HG03025 (cell line): ENCODE results near the gene SPON2.
A peak's percentile ranks its signal among the peaks of the same experiment; 100 is the strongest.

Experiments used
- ATAC-seq: cut with Tn5 transposase; IDR thresholded peaks from one replicate; pipeline ENCODE4 v1.9.1; 2021; ENCODE audit warnings: mild to moderate bottlenecking, moderate library complexity; ENCODE audit not compliant: unreplicated experiment, low FRiP score

SPON2 gene

DNA sequence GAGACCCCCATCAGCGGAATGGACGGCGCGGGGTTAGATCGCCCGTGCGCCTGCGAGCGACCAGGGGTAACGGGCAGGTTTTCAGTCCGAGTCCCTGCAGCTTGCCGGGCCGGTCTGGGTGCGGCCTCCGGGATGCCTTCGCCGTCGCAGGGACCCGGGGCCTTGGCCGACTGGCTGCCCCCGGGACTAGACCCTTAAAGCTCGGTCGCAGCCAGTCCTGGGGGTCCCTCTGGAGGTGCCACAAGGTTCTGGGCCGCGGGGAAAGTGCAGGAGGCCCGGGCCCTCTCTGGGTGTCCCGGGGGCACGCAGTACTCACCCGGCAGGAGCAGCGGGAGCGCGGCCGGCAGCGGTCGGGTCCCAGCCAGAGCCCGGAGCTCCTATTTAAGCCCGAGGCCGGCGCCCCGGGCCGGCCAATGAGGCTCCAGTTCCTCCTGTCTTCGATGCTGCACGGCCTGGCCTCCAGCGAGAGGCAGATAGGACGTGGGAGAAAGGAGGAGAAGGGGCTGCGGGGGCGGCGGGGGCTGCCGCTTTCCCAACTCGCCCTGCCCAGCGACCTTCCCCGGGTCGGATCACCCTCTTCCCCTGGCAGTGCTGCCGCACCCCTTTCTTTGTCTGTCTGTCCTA, at the start of gene SPON2:
TSS of gene SPON2 (minus strand) at position 356 of the 624 bp plus-strand sequence.
- ATAC-seq, result no peak

DNA sequence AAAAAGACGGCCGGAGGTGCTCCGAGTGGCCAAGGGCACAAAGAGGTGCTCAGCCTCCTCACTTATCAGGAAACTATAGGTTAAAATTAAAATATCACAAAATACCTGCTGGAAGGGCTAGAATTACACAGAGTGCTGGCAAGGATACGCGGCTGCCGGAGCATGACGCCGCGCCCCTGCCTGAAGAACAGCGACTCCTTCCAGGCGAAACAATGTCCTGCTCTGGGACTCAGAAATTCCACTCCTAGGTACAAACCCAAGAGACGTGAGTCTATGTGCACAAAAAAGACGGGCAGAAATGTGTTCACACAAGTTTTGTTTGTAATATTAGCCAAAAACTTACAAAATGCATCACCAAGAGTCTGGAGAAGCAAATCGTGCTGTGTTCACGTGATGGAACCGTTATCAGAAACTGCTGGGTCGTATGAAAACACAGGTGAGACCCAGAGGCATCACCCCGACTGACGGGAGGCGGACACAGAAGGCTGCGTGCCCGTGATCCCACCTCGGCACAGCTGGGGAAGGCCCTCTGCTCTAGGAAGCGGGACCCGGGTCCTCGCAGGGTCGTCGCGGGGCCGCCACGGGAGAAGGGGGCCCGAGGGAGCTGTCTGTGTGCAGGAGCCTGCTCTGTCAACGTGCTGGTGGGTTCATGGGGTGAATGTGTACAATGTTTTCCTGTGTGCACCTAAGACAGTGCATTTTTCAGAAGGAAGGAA, 48.9 kb upstream of the SPON2 start:
- no peak for ATAC-seq

DNA sequence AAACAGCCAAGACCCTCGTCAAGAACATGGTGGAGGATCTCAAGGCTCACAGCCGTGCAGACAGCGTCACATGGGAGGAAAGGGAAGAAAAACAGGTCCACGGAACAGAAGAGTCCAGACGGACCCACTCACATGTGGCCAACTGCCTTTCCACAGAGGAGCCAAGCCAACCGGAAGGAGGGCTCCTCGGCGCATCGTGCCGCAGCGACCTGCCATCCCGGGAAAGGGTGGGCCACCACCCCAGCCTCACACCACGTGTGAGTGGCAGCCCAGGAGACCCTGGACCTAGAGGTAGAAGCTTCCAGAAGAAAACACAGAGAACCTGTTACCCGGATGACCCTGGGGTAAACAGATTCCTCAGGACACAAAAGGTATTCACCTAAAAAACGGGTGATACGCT, 48.2 kb upstream of the SPON2 start:
- no peak for ATAC-seq

DNA sequence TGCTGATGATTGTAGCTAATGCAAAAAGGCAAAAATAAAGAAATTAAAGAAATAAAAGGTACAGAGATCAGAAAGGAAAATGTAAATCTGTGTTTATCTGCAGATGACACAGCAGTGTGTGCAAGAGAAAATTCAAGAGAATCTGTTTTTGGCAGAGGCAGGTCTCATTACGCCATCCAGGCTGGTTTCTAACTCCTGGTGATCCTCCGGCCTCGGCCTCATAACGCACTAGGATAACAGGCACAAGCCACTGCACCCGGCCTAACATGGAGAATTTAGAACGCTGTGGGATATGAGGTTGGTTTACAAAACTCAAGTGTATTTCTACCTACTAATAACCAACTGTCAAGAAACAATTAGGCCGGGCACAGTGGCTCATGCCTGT, 47.2 kb upstream of the SPON2 start:
- ATAC-seq, result no peak

DNA sequence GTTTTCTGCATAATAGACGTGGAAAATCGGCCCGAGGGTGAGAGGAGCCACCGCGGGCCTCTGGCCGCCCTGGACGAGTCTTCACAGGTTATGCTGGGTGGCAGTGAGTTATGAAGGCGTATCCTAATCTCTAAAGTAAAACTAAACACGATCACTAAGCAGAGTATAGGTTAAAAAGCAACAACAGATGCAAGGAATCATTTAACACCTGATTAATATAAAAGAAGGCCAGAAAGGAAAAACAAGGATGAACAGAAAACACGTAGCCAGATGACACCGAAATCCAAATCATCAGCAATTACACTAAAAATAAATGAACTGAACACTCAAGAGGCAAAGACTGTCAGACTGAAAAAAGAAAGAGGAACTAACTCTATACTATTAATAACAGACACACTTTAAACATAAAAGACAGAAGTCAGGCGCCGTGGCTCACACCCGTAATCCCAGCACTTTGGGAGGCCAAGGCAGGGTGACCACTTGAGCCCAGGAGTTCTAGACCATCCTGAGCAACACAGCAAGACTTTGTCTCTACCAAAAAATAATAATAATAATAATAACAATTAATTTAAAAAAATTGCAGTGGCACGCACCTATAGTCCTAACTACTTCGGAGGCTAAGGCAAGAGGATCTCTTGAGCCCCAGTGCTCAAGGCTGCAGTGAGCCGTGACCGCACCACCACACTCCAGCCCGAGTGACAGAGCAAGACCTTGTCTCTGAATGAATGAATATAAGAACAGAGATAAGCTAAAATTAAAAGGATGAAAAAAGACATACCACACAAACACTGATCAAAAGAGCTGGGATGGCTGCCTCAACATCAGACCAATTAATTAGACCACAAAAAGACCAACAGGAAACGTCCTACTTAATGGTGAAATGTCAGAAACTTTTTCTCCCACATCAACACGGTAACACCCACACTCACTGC, 46.5 kb upstream of the SPON2 start:
- ATAC-seq, result peak; percentile 51

DNA sequence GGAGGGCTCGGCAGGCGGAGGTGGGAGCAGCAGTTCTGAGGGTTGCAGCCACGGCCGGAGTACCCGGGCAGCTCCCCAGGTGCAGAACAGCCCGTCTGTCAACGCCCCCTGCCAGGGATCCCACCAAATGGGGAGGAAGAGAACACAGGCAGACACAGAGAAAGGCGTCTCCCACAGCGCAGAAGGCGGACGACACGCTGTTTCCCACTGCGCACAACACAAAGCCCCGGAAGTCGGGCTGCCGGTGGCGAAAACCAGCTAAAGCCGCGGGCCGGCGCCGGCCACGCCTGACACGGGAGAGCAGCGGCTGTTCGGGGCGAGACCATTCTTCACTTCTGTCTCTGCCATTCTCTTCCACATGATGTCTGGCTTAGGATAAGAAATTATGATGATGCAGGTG, 45.0 kb upstream of the SPON2 start:
- no peak for ATAC-seq

DNA sequence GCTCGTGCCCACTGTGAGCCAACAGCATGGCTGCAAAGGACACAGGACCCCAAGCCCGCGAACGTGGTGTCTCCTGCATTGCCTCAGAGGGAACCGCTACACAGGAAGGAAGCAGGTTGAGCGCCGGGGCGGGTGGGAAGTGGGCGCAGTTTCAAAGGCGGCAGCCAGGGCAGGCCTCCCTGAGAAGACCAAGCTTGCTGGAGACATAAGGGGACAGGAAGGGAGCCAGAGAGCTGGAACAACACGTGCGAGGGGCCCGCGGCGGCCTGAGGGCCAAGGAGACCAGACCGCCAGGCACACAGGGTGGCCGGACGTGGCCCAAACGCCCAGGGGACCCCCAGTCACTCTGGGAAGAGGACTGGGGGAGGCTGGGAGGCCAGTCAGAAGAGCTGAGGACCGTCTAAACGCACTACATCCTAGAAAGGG, 44.5 kb upstream of the SPON2 start:
- ATAC-seq, result no peak

DNA sequence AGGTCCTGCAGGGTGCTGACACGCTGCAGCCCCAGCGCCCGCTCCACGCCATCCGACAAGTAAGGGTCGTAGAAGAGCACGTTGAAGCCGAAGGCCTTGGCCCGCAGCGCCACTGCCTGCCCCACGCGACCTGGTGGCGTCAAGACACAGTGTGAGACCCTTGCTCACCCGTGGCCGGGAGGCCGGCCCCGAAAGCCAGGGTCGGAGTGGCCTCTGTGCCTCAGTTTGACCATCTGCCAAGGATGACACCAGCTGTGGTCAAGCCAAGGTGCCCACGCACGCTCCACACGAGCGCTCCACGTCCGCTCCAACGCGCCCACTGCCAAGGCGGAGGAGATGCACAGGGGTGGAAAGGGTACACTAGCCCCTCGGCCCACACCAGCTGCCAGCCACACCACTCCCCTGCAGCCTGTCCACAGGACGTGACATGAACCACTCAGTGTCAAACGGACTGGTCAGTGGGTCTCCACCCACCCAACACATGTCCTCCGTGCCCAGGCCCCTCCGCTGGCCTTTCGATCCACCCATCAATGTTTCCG, 43.8 kb upstream of the SPON2 start:
- no peak for ATAC-seq

DNA sequence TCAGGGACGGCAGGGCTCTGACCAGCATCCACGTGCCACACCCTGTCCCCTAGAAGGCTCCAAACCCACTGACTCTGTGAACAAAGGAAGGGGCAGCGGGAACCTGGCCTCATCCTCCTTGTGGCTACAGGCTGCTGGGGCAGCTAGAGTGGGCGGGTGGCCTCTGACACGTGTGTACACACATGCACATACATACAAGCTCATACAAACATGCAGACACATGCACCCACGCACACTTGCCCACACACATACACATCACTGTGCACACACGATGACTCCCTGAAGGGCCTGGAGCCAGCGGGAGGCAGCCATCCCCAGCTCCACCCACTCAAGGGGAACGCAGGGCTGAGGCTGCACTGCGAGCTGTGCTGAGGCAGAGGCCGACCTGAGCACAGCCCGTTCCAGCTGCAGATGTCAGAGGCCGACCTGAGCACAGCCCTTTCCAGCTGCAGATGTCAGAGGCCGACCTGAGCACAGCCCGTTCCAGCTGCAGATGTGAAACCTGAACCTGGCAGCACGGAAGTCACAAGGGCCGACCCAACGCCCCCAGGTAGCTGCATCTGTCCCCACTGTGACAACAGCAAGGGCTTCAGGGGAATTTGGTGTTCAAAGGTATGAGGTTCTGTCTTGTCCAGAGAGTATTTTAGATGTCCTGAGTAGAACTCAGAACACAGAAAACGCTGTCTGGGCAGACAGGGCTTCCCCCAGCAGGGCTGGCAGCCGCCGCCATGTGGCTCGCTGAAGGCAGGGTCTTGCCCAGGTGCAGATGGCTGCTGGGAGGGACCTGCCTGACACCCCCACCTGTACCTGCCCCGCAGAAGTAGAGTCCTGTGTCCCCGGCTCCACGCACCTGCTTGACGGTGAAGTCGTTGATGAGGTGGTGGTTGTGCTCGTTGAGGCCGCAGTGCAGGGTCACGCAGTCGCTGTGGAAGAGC, 43.0 kb upstream of the SPON2 start:
- ATAC-seq, result peak; percentile 70

DNA sequence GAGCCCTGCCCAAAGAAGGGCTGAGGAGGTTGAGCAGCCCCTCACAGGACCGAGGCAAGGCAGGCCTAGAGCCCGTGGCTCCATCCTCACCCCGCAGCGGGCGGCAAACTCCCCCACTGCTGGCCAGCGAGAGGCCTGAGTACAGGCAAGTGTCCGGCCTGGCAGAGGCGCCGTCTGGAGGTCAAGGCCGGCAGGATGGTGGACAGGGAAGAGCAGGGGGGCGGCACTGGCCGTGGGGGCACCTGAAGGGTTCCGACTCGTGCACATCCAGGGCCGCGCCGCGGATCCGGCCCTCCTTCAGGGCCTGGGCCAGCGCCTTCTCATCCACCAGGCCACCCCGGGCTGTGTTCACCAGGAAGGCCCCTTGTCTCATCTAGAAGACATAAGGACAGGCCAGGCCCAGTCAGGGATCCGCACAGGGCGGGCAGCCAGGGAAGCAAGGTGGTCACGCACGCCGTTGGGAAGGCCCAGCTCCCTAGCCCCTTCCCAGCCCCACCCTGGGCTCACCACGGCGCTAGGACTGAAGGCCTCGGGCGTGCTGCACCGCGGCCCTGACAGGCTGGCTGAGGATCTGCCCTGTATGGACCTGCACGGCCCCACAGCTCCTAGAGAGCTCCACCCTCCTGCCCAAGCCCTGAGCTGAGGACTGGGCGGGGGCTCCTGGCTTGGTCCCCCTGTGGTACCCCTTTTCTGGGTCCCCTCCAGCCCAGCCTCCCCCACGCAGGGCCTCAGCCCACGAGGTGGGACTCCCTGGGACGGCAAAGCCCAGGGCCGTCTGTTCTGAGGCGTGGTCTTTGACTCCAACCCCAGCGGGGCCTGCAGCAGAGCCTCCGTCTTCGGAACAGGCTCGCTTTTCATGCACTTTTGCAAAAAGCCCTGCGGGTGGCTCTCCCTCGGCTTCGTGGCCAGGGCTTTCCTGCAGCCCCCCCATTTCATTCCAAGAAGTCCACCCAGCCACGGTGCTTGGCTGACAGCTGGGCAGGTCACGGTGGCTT, 42.0 kb upstream of the SPON2 start:
- ATAC-seq, result no peak

DNA sequence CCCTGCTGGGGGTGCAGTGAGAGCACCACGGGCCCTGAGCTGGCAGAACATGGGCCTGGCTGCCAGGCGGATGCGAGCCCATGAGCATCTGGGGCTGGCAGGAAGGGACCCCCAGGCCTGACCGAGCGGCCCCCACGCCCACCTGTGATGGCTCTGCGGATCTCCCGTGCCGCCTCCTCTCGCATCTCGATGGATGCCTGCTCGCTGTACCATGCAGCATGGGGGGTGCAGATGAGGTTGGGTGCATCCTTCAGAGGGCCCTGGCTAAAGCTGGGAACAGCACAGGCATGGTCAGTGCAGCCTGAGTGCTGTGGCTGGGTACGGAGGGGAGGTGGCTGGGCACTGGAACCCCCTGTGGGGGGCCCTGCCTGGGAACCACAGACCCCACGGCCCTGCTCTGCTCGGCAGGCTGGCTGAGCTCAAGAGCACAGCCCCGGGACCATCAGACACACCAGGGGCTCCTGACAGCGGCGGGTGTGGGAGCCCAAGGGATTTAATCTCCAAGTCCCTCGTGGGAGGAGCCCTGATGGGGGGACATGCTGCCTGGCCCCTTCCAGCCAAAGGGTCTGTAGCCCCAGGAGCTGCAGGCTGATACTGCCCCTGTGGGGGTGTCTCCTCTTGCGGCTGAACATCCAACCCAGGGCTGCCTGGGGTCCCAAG, 41.1 kb upstream of the SPON2 start:
- ATAC-seq, result no peak

DNA sequence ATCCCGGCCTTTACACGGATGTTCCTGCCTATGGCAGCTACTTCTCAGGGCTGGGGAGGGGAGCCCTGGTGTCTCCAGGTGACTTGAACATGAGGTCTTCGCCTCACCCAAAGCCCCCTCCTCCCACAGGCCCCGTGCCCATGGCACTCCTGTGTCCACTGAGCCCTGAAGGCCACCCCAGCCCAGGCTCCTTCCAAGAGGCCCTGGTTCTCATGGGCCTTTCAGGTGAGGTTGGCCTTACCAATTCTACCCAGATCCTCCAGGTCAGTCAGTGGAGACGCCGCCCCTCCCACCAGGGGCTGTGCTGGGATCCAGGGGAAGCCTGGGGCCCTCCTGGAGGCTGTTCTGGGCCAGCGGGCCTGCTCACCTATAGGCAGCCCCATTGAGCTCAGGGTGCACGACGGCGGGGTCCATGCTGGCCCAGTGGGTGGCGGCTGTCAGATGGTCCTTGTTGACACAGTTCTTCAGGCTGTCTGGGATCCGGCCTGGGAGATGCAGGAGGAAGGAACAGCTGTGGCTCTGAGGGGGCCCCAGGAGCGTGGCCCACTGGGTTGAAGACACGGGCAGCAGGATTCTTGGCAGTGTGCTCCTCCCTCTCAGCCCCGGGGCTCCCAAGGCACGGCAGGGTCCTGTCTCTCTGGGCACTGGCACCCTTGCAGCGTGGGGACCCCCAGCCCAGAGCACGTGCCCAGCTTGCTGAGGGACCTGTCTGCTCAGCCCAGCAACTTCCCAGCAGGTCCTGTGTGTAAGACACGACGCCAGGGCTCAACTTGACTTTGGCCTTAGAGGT, 40.4 kb upstream of the SPON2 start:
- no peak for ATAC-seq

DNA sequence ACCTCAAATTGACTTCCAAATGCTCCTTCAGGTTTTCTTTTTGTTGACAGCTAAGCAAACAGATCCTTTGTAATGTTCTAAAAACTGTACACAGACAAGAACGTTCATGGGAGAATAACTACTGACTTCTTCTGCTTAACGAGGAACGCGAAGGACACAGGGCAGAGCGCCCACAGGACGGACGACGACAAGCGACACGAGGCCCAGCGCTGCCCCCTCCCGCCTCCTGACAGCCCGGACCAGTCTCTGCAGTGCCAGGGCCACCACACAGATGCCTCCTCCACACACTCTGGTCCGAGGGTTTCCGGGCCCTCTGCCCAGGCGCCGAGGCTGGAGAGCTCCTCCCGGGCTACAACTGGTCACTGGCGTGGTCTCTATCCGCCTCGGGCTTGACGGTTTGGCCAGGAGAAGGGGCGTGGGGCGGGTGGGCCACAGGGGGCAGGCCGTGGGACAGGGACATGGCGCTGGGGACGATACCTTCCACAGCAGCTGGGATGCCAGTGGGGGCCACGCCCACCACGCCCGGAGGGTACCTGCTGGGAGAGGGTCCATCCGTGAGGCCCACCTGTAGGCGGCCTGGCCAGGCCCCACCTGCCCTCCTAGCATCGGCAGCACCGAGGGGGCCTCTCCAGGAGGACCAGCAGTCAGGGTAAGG, 39.6 kb upstream of the SPON2 start:
- ATAC-seq, result no peak

DNA sequence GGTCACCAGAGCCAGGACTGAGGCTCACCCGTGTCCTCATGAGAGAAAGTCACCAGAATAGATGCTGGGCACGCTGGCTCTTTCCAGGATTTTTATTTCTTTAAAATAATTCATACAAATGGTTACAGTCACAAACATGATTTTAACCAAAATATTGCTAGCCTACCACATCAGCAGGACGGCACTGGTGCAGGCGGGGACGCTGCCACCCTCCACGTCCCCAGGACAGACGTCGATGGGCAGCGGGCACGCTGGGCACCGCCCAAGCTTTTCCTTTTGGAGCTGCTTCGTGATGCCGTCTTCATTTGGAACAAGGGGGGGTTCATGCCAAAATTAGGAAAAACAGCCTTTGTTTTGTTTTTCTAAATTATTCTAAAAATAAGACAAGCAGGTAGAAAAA, 39.0 kb upstream of the SPON2 start:
- no peak for ATAC-seq

DNA sequence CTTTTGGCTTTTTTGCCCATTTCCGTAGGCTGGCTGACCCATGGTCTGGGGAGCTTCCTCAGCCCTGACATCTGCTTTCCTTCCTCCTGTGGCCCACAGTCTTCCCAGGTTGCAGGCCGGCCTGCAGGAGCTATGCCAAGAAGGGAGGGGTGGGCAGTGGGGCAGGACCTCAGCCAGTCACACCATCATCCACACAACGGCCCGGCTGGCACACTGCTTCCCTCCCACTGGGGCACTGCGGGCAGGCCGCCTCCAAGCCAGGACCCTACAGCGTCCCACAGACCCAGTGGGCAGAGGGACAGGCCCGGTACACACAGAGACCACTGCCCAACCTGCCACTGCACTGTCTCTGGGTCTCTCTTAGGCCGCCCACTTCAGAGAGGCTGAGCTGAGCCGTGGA, 38.6 kb upstream of the SPON2 start:
- ATAC-seq, result no peak

DNA sequence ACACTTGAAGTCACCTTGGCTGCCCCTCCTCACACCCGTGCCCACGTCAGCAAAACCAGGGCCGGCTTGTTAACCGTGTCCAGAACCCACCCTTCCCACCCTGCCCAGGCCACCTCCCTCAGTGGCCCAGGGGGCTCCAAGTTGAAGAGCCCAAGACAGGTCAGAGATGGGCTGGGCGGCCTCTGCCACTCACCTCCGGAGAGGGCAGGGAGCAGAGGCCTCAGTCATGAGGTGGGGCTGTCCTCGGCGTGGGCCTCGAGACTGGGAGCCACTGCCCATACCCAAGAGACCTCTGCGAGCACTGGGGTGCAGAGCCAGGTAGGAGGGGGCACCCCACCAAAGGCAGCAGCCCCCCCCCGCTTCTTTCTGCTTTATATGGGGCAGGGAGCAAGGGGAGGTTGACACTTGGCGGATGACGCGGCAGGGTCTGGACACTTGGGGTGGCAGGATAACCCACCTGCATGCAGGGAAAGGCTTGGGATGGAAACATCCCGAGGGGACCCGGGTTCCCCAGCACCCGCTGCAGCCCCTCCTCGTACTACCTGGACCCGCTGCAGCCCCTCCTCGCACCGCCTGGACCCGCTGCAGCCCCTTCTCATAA, 38.0 kb upstream of the SPON2 start:
- no peak for ATAC-seq

DNA sequence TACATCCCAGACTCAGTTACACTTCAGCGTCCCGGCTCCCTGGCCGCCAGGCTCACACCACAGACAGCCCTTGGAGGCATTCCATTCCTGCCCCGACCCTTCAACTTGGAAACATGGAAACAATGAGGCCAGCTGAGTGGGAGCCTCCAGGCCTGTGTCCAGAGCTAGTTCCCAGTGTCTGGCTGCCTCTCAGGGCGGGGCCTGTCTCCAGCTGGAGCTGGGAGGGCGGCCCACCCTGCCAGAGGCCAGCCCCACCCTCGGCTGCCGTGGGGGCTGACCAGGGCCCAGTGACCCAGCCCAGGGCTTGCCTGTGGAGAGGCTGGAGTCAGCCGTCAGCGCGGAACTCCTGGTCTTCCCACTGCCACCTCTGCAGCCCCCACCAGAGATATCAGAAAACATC, 37.4 kb upstream of the SPON2 start:
- ATAC-seq, result no peak
